Measurements from ENCODE around the gene EPB41L4B.
"Not testable (repeated sequence)": the region's sequence is repeated elsewhere in the genome, so short reads cannot be mapped to it uniquely, and the experiment has no call there.

The EPB41L4B gene

GRCh38 chr9:109299891-109300290, 21.0 kb downstream of the EPB41L4B start:
- DNase-seq (ENCODE audit: low read depth in 2 of 2): no peak

DNA sequence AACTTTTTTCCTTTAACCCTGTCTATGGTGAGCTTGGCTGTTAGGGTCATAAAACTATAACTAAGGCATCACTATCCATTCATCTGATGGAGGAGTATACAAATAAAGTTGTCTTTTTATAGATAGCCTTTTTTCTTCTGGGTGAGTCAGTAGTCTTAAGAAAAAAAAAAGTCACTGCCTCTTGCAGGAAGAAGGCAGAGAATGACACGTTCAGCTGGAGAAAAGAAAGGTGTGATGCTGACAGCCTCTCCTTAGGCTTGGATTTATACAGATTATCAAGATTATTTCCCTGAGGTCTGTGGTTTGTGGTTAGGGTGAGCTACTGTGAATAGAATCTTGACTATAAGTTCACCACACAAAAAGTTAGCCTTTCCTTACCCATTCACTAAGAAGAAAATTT, 23.0 kb downstream of the EPB41L4B start:
- DNase-seq (ENCODE audit: low read depth in 2 of 2): no peak

- no peak for DNase-seq (ENCODE audit: low read depth in 2 of 2)
Observed at GRCh38 chr9:109295221-109296130, 25.4 kb downstream of the EPB41L4B start.

DNA sequence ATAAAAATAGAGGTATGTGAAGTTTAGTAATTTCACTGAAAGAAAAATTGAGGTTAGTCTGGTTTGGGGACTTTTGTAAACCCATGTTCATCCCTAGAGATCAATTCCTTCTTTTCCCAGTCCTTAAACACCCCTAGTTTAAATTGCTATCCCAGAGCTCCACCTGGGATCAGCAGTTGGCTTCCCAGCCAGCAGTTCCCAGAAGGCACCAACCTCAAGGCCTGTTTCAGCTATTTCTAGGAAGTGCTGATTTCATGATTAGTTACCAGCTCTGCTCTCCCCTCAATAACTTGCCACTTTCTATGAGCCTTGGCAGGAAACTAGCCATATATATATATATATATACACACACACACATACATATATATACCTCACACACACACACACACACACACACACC, 30.5 kb downstream of the EPB41L4B start:
- DNase-seq (ENCODE audit: low read depth in 2 of 2): no peak

DNA sequence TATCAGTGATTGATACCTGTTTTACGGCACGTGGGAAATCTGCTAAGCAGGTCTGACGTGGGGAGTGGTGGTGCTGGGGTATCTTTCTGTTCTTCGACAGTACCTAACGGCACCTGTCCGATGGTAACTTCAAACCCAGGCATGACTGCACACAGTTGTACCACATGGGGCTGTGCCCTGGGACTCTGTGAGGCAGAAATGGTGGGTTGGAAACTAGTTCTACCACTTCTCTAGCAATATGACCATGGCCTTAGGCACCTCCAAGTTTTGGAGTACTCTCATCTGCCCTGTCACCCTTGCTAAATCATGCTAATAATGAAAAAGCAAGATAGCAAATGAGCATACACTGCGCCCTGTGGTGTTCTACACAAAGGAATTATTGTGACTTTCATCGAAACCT, 30.9 kb downstream of the EPB41L4B start:
- no peak for DNase-seq (ENCODE audit: low read depth in 2 of 2)

DNA sequence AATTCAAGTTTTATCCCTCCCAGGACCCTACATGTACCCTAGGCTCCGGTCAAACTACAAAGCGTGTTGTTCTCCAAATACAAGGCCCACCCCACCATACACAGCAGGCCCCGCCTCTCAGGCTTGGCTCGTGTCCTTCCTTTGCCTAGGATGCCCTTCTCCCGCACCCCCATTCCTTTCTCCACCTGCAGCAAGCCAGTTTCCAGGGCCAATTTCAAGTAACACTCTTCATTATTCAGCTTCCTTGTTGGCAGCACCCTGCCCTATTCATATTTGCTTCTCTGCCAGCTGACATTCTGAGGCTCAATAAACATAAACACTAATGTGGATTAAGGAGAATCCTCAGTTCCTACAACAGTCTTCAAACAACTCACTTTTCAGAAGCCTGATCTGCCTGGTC, 31.7 kb downstream of the EPB41L4B start:
- no peak for DNase-seq (ENCODE audit: low read depth in 2 of 2)

DNA sequence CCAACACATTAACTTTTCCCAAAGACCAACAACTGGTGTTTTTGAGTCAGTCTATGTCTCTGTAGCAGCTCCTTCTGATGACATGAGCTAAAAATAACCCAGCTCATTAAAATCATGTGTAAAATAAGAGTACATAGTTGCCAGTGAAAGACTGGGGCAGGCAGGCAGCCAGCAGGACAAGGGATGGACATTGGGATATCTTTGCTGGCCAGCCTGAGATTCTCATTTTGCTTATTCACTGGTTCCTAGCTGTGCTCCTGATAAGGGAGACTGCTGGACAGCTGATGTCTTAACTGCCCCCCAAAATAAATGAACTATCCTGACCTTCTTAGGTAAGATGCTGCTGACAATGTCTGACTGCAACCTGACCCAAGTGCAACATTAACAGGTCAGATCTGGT, 33.9 kb downstream of the EPB41L4B start:
- no peak for DNase-seq (ENCODE audit: low read depth in 2 of 2)

GRCh38 chr9:109286571-109286977, 34.3 kb downstream of the EPB41L4B start:
- DNase-seq (ENCODE audit: low read depth in 2 of 2): no peak

DNA sequence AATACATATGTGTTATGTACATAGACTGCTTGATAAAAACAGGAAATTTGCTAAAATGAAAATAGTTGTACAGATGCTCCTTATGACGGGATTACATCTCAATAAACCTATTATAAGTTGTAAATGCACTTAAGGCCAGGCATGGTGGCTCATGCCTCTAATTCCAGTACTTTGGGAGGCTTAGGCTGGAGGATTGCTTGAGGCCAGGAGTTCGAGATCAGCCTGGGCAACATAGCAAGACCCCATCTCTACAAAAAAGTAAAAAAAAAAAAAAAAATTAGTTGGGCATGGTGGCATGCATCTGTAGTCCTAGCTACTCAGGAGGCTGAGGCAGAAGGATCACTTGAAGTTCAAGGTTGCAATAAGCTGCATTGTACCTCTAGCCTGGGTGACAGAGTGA, 37.2 kb downstream of the EPB41L4B start:
- not testable (repeated sequence) for DNase-seq (ENCODE audit: low read depth in 2 of 2)

DNA sequence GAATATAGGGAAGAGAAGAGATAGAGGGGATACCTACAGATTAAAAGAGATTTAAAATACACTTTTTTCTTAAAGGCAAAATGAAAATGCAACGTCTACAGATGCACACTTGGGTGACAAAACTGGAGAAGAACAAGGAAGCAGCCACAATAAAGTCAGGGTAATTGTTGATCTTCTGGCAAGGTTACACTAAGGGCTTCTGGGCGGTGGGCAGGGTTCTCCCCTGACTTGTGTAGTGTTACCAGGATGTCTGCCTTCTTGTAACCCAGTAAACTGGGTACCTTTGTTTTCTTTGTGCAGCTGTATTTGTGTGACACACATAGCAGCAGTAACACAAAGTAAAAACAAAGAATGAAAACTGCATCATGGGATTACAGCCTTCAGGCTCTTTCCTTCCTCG, 37.8 kb downstream of the EPB41L4B start:
- DNase-seq (ENCODE audit: low read depth in 2 of 2): no peak

DNA sequence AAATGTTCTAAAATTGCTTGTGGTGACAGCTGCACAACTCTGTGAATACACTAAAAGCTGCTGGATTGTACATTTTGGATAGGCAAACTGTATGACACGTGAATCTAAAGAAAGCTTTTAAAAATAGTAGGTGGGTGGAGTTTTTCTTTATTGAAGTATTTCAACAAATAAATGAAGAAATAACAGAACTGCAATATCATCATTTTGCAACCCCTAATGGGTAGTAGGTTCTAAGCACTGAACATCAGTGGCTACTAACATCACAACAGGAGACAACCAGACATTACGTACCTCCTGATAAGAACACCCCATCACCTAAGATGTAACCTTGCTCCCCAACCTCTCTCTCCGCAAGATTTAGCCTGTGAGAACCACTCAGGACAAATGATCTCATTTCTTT, 38.6 kb downstream of the EPB41L4B start:
- no peak for DNase-seq (ENCODE audit: low read depth in 2 of 2)

GRCh38 chr9:109281518-109281917, 39.3 kb downstream of the EPB41L4B start:
- DNase-seq (ENCODE audit: low read depth in 2 of 2): no peak

DNA sequence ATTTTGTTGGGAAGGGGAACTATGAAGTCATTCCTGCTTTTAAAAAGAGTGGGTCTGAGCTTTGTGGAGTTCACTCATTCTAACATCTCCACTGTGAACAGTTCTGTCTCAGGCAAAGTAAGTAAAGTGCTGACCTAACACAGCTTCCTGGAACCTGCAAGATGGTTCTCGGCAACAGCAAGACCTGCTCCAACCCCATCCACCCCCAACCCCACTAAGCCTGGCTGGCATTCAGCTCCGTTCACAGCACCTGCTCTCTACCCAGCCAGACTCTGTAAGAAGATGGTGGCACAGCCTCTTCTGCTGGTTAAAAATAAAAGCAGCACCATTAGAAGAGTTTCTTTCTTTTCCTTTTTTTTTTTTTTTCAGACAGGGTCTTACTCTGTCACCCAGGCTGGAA, 42.0 kb downstream of the EPB41L4B start:
- no peak for DNase-seq (ENCODE audit: low read depth in 2 of 2)

DNA sequence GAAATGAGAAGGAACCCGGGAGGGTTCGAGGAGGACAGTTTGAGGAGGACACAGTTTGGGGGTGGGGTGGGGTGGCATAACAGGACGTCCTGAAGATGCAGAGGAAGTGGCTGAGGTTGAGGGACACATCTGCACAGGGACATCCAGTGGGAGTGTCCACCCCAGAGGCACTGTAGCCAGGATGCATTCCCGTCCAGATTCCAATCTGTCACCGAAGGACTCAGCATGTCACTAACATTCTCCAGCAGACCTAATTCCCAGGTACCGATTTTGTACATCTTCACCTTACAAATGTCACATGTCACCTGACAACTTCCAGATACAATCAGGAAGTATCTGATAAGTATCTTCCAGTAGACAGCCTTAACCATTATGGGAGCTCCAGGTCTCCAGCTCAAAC, 42.6 kb downstream of the EPB41L4B start:
- no peak for DNase-seq (ENCODE audit: low read depth in 2 of 2)

DNA sequence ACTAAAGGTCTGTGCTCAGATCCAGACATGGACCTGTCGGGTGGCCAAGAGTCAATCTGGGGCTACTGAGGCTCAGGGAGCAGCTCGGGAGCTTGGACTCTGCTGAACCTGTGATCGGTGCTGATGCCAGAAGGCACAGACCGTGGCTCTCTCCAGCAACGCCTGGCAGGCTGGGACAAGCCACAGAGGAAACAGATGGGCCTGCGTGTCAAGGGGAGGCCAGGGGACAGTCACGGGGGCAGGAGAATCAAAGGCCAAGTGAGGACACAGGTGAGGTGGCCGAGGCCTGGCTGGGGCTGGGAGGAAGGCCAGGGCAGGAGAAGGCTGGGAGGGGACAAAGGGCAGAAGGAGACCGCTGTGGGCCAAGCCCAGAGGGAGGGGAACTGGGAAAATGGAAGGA, 43.4 kb downstream of the EPB41L4B start:
- DNase-seq (ENCODE audit: low read depth in 2 of 2): no peak

GRCh38 chr9:109276469-109277440, 44.1 kb downstream of the EPB41L4B start:
- DNase-seq (ENCODE audit: low read depth in 2 of 2): no peak

DNA sequence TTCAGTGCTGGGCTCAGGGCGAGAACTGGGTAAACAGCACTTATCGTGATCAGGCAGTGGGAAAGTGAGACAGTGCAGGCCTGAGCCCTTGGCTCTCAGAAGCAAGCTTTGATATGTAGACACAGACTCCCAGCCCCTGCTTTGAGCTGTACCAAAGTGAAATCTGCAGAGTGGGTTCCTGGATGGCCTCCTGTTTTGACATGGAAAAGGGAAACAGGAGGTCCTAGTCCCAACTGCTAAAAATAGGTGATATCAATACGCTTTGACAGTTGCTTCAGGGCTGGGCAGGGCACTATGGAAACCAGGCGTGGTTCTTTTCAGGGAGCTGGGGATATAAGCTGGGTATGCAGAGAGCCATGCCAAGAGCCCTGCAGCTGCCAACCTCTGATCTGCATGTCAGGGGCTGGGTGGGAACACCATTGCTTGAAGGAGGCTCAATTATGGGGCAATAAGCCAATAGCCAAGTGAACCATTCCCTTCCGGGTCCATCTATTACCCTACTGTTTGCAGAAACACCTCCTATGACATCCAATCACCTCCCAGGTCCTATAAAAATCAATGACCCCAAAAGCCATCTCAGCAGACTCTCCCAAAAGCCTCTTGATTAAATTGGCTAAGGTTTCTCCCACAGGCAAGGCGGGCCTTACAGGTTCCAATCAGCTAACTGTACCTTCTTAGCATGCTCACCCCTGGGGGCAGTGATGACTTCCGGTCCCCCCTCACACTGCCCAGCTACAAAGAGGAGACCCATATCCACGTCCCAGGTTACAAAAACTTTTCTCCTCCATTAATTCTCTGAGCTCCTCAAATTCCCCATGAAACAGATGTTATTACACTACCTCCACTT, 45.8 kb downstream of the EPB41L4B start:
- DNase-seq (ENCODE audit: low read depth in 2 of 2): no peak

GRCh38 chr9:109273869-109274268, 47.0 kb downstream of the EPB41L4B start:
- no peak for DNase-seq (ENCODE audit: low read depth in 2 of 2)

DNA sequence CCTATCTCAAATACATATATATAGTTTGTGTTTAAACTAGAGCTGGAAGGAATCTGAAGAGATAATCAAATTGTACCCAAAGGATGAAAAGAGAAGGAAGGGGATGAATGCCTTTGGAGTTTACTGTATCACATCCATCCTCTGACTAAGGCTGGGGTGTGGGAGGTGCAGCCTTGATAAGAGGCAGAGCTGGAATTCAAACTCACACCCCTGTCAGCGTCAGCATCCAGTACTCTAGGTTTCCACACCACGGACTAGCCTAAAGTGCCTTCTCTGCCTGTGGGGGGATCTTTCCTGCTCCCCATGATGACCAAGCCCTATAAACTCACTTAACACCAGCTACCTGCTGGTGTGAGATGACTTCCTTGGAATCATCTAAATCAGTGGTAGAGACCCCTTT, 48.1 kb downstream of the EPB41L4B start:
- DNase-seq (ENCODE audit: low read depth in 2 of 2): no peak

DNA sequence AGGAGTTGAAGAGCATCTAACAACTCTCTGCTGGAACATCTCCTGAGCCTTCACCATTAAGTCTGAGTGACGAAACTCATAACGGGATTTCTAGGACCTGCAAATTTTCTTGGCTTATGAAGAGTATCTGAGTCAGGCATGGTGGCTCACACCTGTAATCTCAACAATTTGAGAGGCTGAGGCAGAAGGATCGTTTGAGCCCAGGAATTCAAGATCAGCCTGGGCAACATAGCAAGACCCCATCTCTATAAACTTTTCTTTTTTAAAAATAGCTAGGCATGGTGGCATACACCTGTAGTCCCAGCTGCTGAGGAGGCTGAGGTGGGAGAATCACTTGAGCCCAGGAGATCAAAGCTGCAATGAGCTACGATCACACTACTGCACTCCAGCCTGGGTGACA, 48.8 kb downstream of the EPB41L4B start:
- no peak for DNase-seq (ENCODE audit: low read depth in 2 of 2)

Data from stimulated activated CD4-positive, alpha-beta T cell treated with anti-CD3 and anti-CD28 coated beads, Interleukin-12 subunit alpha, Interleukin-12 subunit beta, amount 100 ng/mL, for 24 hours (primary cell).